ENCODE data around the gene DENND1B.

DENND1B gene

GRCh38 chr1:197683895-197684553, 91.3 kb downstream of the DENND1B start:
- no peak for DNase-seq (ENCODE audit: low spot score)

- DNase-seq (ENCODE audit: low spot score): no peak
Measured at GRCh38 chr1:197683280-197683679, 92.0 kb downstream of the DENND1B start.

- DNase-seq (ENCODE audit: low spot score): no peak
Measured at GRCh38 chr1:197680311-197680710, 95.0 kb downstream of the DENND1B start.

- DNase-seq (ENCODE audit: low spot score): no peak
Measured at GRCh38 chr1:197677752-197678295, 97.5 kb downstream of the DENND1B start.

GRCh38 chr1:197677313-197677712, 98.0 kb downstream of the DENND1B start:
- no peak for DNase-seq (ENCODE audit: low spot score)

GRCh38 chr1:197675583-197676208, 99.6 kb downstream of the DENND1B start:
- no peak for DNase-seq (ENCODE audit: low spot score)

- DNase-seq (ENCODE audit: low spot score): no peak
Measured at GRCh38 chr1:197674286-197674685, 101.0 kb downstream of the DENND1B start.

- DNase-seq (ENCODE audit: low spot score): no peak
Measured at GRCh38 chr1:197673292-197673691, 102.0 kb downstream of the DENND1B start.

GRCh38 chr1:197672347-197672746, 102.9 kb downstream of the DENND1B start:
- DNase-seq (ENCODE audit: low spot score): no peak

- DNase-seq (ENCODE audit: low spot score): no peak
Measured at GRCh38 chr1:197671920-197672319, 103.4 kb downstream of the DENND1B start.

- no peak for DNase-seq (ENCODE audit: low spot score)
Measured at GRCh38 chr1:197671140-197671539, 104.1 kb downstream of the DENND1B start.

- no peak for DNase-seq (ENCODE audit: low spot score)
Measured at GRCh38 chr1:197666769-197667285, 108.5 kb downstream of the DENND1B start.

- DNase-seq (ENCODE audit: low spot score): no peak
Measured at GRCh38 chr1:197664391-197664790, 110.9 kb downstream of the DENND1B start.

- DNase-seq (ENCODE audit: low spot score): no peak
Measured at GRCh38 chr1:197663162-197663953, 111.9 kb downstream of the DENND1B start.

- DNase-seq (ENCODE audit: low spot score): no peak
Measured at GRCh38 chr1:197660389-197660788, 114.9 kb downstream of the DENND1B start.

GRCh38 chr1:197659171-197659570, 116.1 kb downstream of the DENND1B start:
- no peak for DNase-seq (ENCODE audit: low spot score)

- DNase-seq (ENCODE audit: low spot score): no peak
Measured at GRCh38 chr1:197649188-197649587, 126.1 kb downstream of the DENND1B start.

- DNase-seq (ENCODE audit: low spot score): no peak
Measured at GRCh38 chr1:197638316-197638715, 137.0 kb downstream of the DENND1B start.

- no peak for DNase-seq (ENCODE audit: low spot score)
Measured at GRCh38 chr1:197637406-197637805, 137.9 kb downstream of the DENND1B start.

GRCh38 chr1:197633447-197634078, 141.7 kb downstream of the DENND1B start:
- no peak for DNase-seq (ENCODE audit: low spot score)

GRCh38 chr1:197632651-197633050, 142.6 kb downstream of the DENND1B start:
- DNase-seq (ENCODE audit: low spot score): no peak

GRCh38 chr1:197632005-197632404, 143.3 kb downstream of the DENND1B start:
- DNase-seq (ENCODE audit: low spot score): no peak
